ENCODE data around the gene LRP1-AS.

Gene LRP1-AS

GRCh38 chr12:57142121-57142520, 5.3 kb downstream of the LRP1-AS start:
- DNase-seq (ENCODE audit: low read depth in 1 of 2, low spot score in 1 of 2), result no peak

GRCh38 chr12:57141249-57141648, 6.2 kb downstream of the LRP1-AS start:
- no peak for DNase-seq (ENCODE audit: low read depth in 1 of 2, low spot score in 1 of 2)

- no peak for DNase-seq (ENCODE audit: low read depth in 1 of 2, low spot score in 1 of 2)
Observed at GRCh38 chr12:57139796-57140649, 7.4 kb downstream of the LRP1-AS start.

- no peak for DNase-seq (ENCODE audit: low read depth in 1 of 2, low spot score in 1 of 2)
Observed at GRCh38 chr12:57138526-57139272, 8.7 kb downstream of the LRP1-AS start.

- DNase-seq (ENCODE audit: low read depth in 1 of 2, low spot score in 1 of 2), result no peak
Observed at GRCh38 chr12:57135527-57136326, 11.7 kb downstream of the LRP1-AS start.

- no peak for DNase-seq (ENCODE audit: low read depth in 1 of 2, low spot score in 1 of 2)
Observed at GRCh38 chr12:57134949-57135348, 12.5 kb downstream of the LRP1-AS start.

- no peak for DNase-seq (ENCODE audit: low read depth in 1 of 2, low spot score in 1 of 2)
Observed at GRCh38 chr12:57133916-57134315, 13.5 kb downstream of the LRP1-AS start.

GRCh38 chr12:57133013-57133569, 14.3 kb downstream of the LRP1-AS start:
- DNase-seq (ENCODE audit: low read depth in 1 of 2, low spot score in 1 of 2), result no peak

GRCh38 chr12:57131896-57132744, 15.3 kb downstream of the LRP1-AS start:
- no peak for DNase-seq (ENCODE audit: low read depth in 1 of 2, low spot score in 1 of 2)

- DNase-seq (ENCODE audit: low read depth in 1 of 2, low spot score in 1 of 2), result no peak
Observed at GRCh38 chr12:57130941-57131340, 16.5 kb downstream of the LRP1-AS start.

- no peak for DNase-seq (ENCODE audit: low read depth in 1 of 2, low spot score in 1 of 2)
Observed at GRCh38 chr12:57129889-57130288, 17.5 kb downstream of the LRP1-AS start.

GRCh38 chr12:57129321-57129842, 18.0 kb downstream of the LRP1-AS start:
- DNase-seq (ENCODE audit: low read depth in 1 of 2, low spot score in 1 of 2), result no peak

GRCh38 chr12:57128519-57129247, 18.7 kb downstream of the LRP1-AS start:
- DNase-seq (ENCODE audit: low read depth in 1 of 2, low spot score in 1 of 2), result no peak

- DNase-seq (ENCODE audit: low read depth in 1 of 2, low spot score in 1 of 2), result peak; percentile 65 to 69
Observed at GRCh38 chr12:57127726-57128518, 19.5 kb downstream of the LRP1-AS start, which contains the start of gene LRP1. TSS of gene LRP1 (plus strand) at chr12:57128483. CDS start at chr12:57128965, 482 bp downstream.

GRCh38 chr12:57127101-57127725, 20.2 kb downstream of the LRP1-AS start:
- peak in 1 of 2 donors; percentile 41 for DNase-seq (ENCODE audit: low read depth in 1 of 2, low spot score in 1 of 2)

GRCh38 chr12:57126561-57126960, 20.9 kb downstream of the LRP1-AS start:
- no peak for DNase-seq (ENCODE audit: low read depth in 1 of 2, low spot score in 1 of 2)

GRCh38 chr12:57126061-57126460, 21.4 kb downstream of the LRP1-AS start:
- DNase-seq (ENCODE audit: low read depth in 1 of 2, low spot score in 1 of 2), result no peak

Data from activated CD4-positive, alpha-beta T cell treated with anti-CD3 and anti-CD28 coated beads, Interleukin-2, amount 50 U/mL, for 24 hours (primary cell).